ENCODE data around the gene CFLAR.

The CFLAR gene

DNA sequence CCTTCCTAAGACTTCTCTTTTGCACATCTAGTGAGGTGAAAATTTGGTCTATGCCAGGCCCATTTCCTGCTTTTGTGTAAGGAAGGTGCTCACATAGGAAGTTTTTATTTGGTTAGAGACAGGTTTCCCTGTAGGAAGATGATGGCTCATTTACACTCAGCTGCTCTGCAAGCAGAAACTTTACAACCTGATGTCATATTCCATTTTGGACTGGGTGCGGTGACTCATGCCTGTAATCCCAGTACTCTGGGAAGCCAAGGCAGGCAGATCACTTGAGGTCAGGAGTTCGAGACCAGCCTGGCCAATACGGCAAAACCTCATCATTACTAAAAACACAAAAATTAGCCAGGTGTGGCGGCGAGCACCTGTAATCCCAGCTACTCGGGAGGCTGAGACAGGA is 102.8 kb downstream of the CFLAR start (continued):
- TF ChIP-seq ZNF501 (tag by site-specific recombination; IDR thresholded peaks at IDR 0.05) (no peak), ZFP37 (tag by site-specific recombination; IDR thresholded peaks at IDR 0.05) (peak; percentile 78), ZNF354C (tag by site-specific recombination; IDR thresholded peaks at IDR 0.05; ENCODE audit: borderline replicate concordance, low read depth) (no peak), GFI1B (tag by site-specific recombination; IDR thresholded peaks at IDR 0.05) (no peak), ZNF843 (tag by site-specific recombination; IDR thresholded peaks at IDR 0.05) (no peak), ZNF585B (tag by site-specific recombination; IDR thresholded peaks at IDR 0.05) (no peak), KLF16 (tag by site-specific recombination; IDR thresholded peaks at IDR 0.05) (no peak), ZIC2 (tag by site-specific recombination; IDR thresholded peaks at IDR 0.05) (no peak), KLF10 (tag by site-specific recombination; IDR thresholded peaks at IDR 0.05) (no peak), ZNF366 (tag by site-specific recombination; conservative IDR thresholded peaks at IDR 0.05) (peak; percentile 41; the same call in 1 of the 2 replicates), ZNF169 (tag by site-specific recombination; IDR thresholded peaks at IDR 0.05) (no peak), ZNF76 (tag by site-specific recombination; IDR thresholded peaks at IDR 0.05; ENCODE audit: borderline replicate concordance, low read depth) (no peak), ZNF391 (tag by site-specific recombination; IDR thresholded peaks at IDR 0.05; ENCODE audit: borderline replicate concordance, low read depth) (peak; percentile 32; the same call in 1 of the 2 replicates), YY1 (tag by site-specific recombination; IDR thresholded peaks at IDR 0.05) (no peak), ZNF335 (tag by site-specific recombination; conservative IDR thresholded peaks at IDR 0.05) (no peak), MEIS1 (CRISPR knock-in tag; IDR thresholded peaks at IDR 0.05; ENCODE audit: borderline replicate concordance) (no peak), ZNF776 (tag by site-specific recombination; IDR thresholded peaks at IDR 0.05; ENCODE audit: borderline replicate concordance) (no peak), ZNF701 (tag by site-specific recombination; IDR thresholded peaks at IDR 0.05) (no peak), ZNF214 (tag by site-specific recombination; IDR thresholded peaks at IDR 0.05; ENCODE audit: borderline replicate concordance) (no peak), ZNF24 (tag by site-specific recombination; IDR thresholded peaks at IDR 0.05) (0 out of 2 replicates have a peak, but pooled peaks have one; percentile 45), ZNF23 (tag by site-specific recombination; IDR thresholded peaks at IDR 0.05; ENCODE audit: borderline replicate concordance) (no peak), MZF1 (tag by site-specific recombination; IDR thresholded peaks at IDR 0.05; ENCODE audit: borderline replicate concordance) (no peak), SP3 (tag by site-specific recombination; IDR thresholded peaks at IDR 0.05) (no peak), ZNF157 (tag by site-specific recombination; IDR thresholded peaks at IDR 0.05) (no peak), ZNF221 (tag by site-specific recombination; IDR thresholded peaks at IDR 0.05; ENCODE audit: borderline replicate concordance) (no peak), HOXA7 (CRISPR knock-in tag; IDR thresholded peaks at IDR 0.05; ENCODE audit: borderline replicate concordance) (no peak), ZNF658 (tag by site-specific recombination; IDR thresholded peaks at IDR 0.05) (no peak), ZNF394 (tag by site-specific recombination; IDR thresholded peaks at IDR 0.05; ENCODE audit: borderline replicate concordance) (peak; percentile 79), ZNF19 (tag by site-specific recombination; IDR thresholded peaks at IDR 0.05; ENCODE audit: low read depth) (no peak)
- TF ChIP-seq, protein P1, sequence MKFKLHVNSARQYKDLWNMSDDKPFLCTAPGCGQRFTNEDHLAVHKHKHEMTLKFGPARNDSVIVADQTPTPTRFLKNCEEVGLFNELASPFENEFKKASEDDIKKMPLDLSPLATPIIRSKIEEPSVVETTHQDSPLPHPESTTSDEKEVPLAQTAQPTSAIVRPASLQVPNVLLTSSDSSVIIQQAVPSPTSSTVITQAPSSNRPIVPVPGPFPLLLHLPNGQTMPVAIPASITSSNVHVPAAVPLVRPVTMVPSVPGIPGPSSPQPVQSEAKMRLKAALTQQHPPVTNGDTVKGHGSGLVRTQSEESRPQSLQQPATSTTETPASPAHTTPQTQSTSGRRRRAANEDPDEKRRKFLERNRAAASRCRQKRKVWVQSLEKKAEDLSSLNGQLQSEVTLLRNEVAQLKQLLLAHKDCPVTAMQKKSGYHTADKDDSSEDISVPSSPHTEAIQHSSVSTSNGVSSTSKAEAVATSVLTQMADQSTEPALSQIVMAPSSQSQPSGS (tag by site-specific recombination; IDR thresholded peaks at IDR 0.05; ENCODE audit: low read depth): no peak
- TF ChIP-seq, protein P2, sequence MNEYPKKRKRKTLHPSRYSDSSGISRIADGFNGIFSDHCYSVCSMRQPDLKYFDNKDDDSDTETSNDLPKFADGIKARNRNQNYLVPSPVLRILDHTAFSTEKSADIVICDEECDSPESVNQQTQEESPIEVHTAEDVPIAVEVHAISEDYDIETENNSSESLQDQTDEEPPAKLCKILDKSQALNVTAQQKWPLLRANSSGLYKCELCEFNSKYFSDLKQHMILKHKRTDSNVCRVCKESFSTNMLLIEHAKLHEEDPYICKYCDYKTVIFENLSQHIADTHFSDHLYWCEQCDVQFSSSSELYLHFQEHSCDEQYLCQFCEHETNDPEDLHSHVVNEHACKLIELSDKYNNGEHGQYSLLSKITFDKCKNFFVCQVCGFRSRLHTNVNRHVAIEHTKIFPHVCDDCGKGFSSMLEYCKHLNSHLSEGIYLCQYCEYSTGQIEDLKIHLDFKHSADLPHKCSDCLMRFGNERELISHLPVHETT (tag by site-specific recombination; IDR thresholded peaks at IDR 0.05): peak; percentile 72
- TF ChIP-seq, protein P3, sequence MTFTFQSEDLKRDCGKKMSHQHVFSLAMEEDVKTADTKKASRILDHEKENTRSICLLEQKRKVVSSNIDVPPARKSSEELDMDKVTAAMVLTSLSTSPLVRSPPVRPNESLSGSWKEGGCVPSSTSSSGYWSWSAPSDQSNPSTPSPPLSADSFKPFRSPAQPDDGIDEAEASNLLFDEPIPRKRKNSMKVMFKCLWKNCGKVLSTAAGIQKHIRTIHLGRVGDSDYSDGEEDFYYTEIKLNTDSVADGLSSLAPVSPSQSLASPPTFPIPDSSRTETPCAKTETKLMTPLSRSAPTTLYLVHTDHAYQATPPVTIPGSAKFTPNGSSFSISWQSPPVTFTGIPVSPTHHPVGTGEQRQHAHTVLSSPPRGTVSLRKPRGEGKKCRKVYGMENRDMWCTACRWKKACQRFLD (tag by site-specific recombination; IDR thresholded peaks at IDR 0.05): no peak
- TF ChIP-seq, protein P4, sequence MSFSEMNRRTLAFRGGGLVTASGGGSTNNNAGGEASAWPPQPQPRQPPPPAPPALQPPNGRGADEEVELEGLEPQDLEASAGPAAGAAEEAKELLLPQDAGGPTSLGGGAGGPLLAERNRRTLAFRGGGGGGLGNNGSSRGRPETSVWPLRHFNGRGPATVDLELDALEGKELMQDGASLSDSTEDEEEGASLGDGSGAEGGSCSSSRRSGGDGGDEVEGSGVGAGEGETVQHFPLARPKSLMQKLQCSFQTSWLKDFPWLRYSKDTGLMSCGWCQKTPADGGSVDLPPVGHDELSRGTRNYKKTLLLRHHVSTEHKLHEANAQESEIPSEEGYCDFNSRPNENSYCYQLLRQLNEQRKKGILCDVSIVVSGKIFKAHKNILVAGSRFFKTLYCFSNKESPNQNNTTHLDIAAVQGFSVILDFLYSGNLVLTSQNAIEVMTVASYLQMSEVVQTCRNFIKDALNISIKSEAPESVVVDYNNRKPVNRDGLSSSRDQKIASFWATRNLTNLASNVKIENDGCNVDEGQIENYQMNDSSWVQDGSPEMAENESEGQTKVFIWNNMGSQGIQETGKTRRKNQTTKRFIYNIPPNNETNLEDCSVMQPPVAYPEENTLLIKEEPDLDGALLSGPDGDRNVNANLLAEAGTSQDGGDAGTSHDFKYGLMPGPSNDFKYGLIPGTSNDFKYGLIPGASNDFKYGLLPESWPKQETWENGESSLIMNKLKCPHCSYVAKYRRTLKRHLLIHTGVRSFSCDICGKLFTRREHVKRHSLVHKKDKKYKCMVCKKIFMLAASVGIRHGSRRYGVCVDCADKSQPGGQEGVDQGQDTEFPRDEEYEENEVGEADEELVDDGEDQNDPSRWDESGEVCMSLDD (tag by site-specific recombination; IDR thresholded peaks at IDR 0.05): no peak
- TF ChIP-seq, protein P5, sequence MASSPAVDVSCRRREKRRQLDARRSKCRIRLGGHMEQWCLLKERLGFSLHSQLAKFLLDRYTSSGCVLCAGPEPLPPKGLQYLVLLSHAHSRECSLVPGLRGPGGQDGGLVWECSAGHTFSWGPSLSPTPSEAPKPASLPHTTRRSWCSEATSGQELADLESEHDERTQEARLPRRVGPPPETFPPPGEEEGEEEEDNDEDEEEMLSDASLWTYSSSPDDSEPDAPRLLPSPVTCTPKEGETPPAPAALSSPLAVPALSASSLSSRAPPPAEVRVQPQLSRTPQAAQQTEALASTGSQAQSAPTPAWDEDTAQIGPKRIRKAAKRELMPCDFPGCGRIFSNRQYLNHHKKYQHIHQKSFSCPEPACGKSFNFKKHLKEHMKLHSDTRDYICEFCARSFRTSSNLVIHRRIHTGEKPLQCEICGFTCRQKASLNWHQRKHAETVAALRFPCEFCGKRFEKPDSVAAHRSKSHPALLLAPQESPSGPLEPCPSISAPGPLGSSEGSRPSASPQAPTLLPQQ (tag by site-specific recombination; IDR thresholded peaks at IDR 0.05): 0 out of 2 replicates have a peak, but pooled peaks have one; percentile 38

All from HEK293 (cell line).